ENCODE results near the gene MME. TPM values are rescaled to one million over a fixed set of nuclear protein-coding genes. Genes with fewer than 3 reads are reported as not detected.

The MME gene
- total and polyA plus RNA-seq, 2 of the 8 experiments (the other 6 are each of a cell fraction or from before 2014, with no cell fraction given), result 5.0 to 39.6 TPM

DNA sequence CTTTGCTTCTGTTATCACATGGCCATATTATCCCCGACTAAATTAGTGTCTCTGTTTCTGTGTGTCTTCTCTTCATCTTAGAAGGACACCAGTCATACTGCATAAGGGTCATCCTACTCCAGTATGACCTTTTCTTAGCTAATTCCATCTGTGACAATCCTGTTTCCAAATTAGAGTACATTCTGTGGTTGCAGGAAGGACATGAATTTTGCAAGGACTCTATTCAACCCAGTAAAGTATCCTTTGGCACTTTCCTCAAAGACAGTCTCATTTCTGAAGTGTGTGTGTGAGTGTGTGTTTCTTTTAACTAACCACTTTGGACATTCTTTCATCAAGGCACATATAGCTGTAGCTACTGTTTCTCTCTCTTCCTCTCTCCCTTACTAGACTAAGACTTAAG is 15.2 kb upstream of the MME start:
- Histone ChIP-seq H2BK5ac (ENCODE audit: low read depth, low read length) (no peak overlapping the region), H3K9me3 (ENCODE audit: insufficient read depth in 2 of 2, low read depth in 1 of 2, low read length in 1 of 2) (no peaks in the 10 kb centered on the region), H2BK12ac (ENCODE audit: low read depth, low read length) (no peak overlapping the region), H3K27ac (ENCODE audit: low read depth, low read length) (no peak overlapping the region), H3K4me2 (ENCODE audit: insufficient read depth in 1 of 2, low read depth in 2 of 2, low read length in 2 of 2) (no peak overlapping the region), H3K4me3 (ENCODE audit: extremely low read depth in 1 of 4, insufficient read depth in 2 of 4, low read depth in 3 of 4, low read length in 4 of 4) (no peak overlapping the region), H2AFZ (ENCODE audit: low read length) (no peak overlapping the region), H3K4ac (replicated peaks; ENCODE audit: insufficient read length, low read depth, low read length) (no peak overlapping the region), H3K79me1 (ENCODE audit: low read depth, low read length) (no peaks in the 10 kb centered on the region), H3K23ac (ENCODE audit: insufficient read length) (no peak overlapping the region), H3K23me2 (ENCODE audit: low read depth, low read length) (no peaks in the 10 kb centered on the region), H3K4me1 (replicated peaks in 1 of 4; ENCODE audit: control insufficient read depth in 3 of 4, insufficient read depth in 4 of 4, low read length in 3 of 4) (no peaks in the 10 kb centered on the region), H2AK5ac (ENCODE audit: low read depth, low read length) (no peak overlapping the region), H3K56ac (replicated peaks; ENCODE audit: insufficient read length, low read depth, low read length) (no peak overlapping the region), H4K20me1 (replicated peaks in 1 of 2; ENCODE audit: control insufficient read depth in 1 of 2, insufficient read depth in 2 of 2, low read length in 2 of 2) (no peaks in the 10 kb centered on the region), H3K79me2 (ENCODE audit: control insufficient read depth in 1 of 2, insufficient read depth in 2 of 2, low read length in 2 of 2) (no peaks in the 10 kb centered on the region), H2BK120ac (replicated peaks; ENCODE audit: low read depth, low read length) (no peak overlapping the region), H2BK15ac (ENCODE audit: low read length) (no peak overlapping the region), H3K36me3 (ENCODE audit: control insufficient read depth in 2 of 4, insufficient read depth in 4 of 4, low read length in 3 of 4) (no peaks in the 10 kb centered on the region), H3K14ac (ENCODE audit: insufficient read length) (no peak overlapping the region), H4K5ac (ENCODE audit: insufficient read length, low read depth, low read length) (no peak overlapping the region), H4K8ac (ENCODE audit: extremely low read depth, insufficient read depth, low read length) (no peak overlapping the region), H3K9ac (replicated peaks in 1 of 4; ENCODE audit: extremely low read depth in 1 of 4, low read depth in 3 of 4, low read length in 3 of 4) (no peak overlapping the region), H4K91ac (replicated peaks; ENCODE audit: insufficient read length, low read length) (no peak overlapping the region), H3K27me3 (replicated peaks in 1 of 4; ENCODE audit: control insufficient read depth in 3 of 4, extremely low read depth in 1 of 4, insufficient read depth in 3 of 4, low read length in 3 of 4) (no peaks in the 10 kb centered on the region), H2BK20ac (ENCODE audit: low read length) (no peak overlapping the region), H3K18ac (ENCODE audit: extremely low read depth, low read length) (no peak overlapping the region)
- ChIA-PET CTCF (ENCODE audit: partially characterized antibody) (interaction anchor here (1.0 to 1.7 kb wide), 2 partner anchors 11 to 257 kb away, joined by 3 to 4 read pairs; no protein-coding TSS in a partner anchor), POLR2A (ENCODE audit: partially characterized antibody) (no interaction called here)
- no peak for FAIRE-seq
- no peak for DNase-seq (ENCODE audit: low read depth in 1 of 2, low spot score in 2 of 2)
- TF ChIP-seq SP2 (IDR thresholded peaks at IDR 0.05; ENCODE audit: low read length) (no peak), CEBPB (IDR thresholded peaks at IDR 0.05; ENCODE audit: low read depth, low read length) (no peak), CTBP2 (IDR thresholded peaks at IDR 0.05; ENCODE audit: borderline replicate concordance, insufficient read depth, insufficient read length, low read length) (no peak), TEAD4 (IDR thresholded peaks at IDR 0.05; ENCODE audit: low read depth, low read length) (no peak), CREB1 (IDR thresholded peaks at IDR 0.05) (no peak)
- WGBS, 2 experiments (ENCODE audit: extremely low coverage in 1 of 2, insufficient coverage in 1 of 2, insufficient read length in 1 of 2, insufficient replicate concordance in 2 of 2, low coverage in 1 of 2, low lambda C conversion rate in 2 of 2, missing lambda C conversion rate in 1 of 2), result 84% methylated on average over 1 of the region's 1 CpG; no CpG with 5 or more reads in 1 of the 2 experiments

All from H1 (cell line).